CD4-positive, alpha-beta T cell treated with Interleukin-4 for 4 hours (primary cell): ENCODE results near the gene COL6A3.

Experiments
- DNase-seq: peaks from one replicate; pipeline ENCODE4 v3.0.0-alpha.2; 2020

COL6A3 gene

GRCh38 chr2:237343993-237344392 is 70.0 kb downstream of the COL6A3 start:
- DNase-seq: no peak

- no peak for DNase-seq
Measured at GRCh38 chr2:237341872-237342271, 72.1 kb downstream of the COL6A3 start.

GRCh38 chr2:237337586-237337985 is 76.4 kb downstream of the COL6A3 start:
- DNase-seq: no peak

GRCh38 chr2:237336131-237336530 is 77.8 kb downstream of the COL6A3 start:
- DNase-seq: no peak

DNA sequence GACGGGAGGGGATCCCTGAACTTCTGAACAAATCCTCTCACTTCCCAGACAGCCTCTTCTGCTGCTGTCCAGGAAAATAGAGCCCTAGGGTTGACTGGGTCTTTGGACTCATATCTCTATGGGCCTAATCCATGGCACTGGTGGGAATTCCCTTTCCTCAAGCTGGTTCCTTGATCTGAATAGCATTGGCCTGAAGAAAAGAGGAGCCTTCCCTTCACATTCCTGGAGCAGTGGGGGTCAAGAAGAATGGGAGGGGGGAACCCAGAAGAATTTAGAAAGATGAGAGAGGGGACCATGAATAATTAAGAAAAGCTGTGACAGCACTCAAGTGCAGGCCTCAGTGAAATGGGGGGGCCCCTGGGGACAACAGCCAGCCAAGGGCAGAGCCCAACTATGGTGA is 80.2 kb downstream of the COL6A3 start:
- DNase-seq: no peak

DNA sequence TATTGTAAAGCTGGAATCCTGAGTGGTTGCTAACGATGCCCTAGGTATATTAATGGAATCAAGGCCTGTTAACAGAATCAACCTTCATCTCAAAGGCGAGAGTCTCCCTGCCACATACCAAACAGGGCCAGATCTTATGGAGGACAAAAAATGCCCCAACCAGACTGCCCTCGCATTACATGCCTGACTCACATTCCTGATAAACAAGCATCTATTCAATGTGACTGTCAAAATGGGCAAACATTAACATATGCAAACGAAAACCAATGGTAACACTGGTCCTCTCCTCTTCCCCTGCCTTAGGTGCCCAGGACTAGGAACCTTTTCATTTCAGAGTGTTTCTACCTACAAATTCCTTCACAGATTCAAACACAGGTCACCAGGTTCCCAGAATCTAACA is 83.4 kb downstream of the COL6A3 start:
- DNase-seq: no peak

- DNase-seq: no peak
Measured at GRCh38 chr2:237327175-237327950, 86.6 kb downstream of the COL6A3 start.

DNA sequence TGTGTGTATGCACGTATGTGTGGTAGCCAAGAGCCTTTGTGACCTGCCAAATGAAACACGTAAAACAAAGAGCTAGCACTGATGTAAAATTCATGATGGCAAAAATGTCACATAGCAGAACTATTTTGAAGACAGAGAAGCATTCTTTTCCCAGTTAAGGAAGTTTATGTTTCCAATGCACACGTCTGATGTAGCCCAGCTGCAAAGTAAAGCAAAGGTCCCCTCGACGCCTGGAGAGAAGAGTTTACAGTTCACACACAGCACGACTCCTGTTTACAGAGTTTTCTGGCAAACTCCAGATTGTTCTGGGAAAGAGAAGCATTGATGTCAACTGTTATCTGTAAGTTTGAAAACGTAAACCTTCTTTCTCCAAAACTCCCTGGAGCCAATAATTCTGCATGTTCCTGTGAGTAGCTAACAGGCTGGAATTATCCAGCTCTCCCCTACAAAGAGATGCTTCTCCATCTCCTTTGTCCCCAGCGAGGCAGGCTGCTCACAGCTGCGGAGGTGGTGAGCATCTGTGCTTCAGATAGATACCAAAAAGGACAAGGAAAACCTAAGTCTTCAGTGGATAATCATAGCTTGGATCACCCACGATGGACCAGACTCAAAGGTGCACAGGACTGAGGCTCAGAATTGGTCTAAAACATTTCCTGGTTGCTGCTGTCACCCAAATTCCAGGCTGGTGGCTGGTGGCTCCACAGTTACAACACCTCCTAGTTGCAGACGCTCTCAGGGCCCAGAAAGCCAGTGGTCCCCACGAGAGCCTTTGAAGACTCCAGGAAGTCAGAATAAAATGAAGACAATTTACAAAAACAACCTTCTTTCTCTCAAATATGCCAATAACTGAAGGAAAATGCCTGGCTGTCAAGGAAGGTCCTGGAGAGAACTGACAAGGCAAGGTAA is 87.4 kb downstream of the COL6A3 start:
- no peak for DNase-seq

GRCh38 chr2:237324837-237325236 is 89.1 kb downstream of the COL6A3 start:
- no peak for DNase-seq

- DNase-seq: no peak
Measured at GRCh38 chr2:237324405-237324831, 89.5 kb downstream of the COL6A3 start.

GRCh38 chr2:237323656-237324055 is 90.3 kb downstream of the COL6A3 start:
- no peak for DNase-seq

- no peak for DNase-seq
Measured at GRCh38 chr2:237322564-237322963, 91.4 kb downstream of the COL6A3 start.

- no peak for DNase-seq
Measured at GRCh38 chr2:237321746-237322145, 92.2 kb downstream of the COL6A3 start.

DNA sequence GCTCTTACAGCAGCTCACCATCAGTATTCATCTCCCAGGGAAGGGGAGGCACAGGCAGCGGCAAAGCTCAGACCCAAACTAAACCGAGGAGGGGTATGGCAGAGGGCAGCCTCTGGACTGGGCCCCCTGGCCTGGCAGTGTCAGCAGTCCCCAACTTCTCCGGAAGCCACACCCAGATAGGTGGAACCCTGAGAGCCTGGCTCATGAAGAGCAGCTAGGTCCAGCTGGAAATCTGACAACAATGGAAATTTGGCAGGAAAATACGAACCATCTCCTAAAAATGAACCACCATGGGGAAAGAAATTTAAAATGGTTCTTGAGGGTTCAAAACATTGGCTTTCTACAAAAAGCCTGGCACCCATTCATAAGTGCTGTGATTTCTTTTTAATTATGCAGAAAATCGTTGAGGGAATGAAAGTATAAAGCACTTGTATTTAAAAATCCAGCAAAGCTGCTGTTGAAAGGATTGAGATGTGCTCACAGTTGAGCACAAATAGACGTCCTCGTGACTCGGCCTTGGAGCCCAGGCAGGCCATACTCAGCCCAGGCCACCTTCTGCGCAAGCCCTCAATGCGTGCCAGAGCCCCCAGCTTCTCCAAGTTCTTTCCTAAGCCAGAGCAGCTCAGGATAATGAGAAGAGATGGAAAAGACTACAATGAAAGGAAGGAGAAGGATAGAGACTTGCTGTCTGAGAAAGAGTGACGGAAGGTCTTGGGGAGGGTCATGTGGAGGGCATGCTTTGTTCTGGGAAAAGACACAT is 93.0 kb downstream of the COL6A3 start:
- DNase-seq: no peak

- no peak for DNase-seq
Measured at GRCh38 chr2:237319887-237320286, 94.1 kb downstream of the COL6A3 start.

- DNase-seq: no peak
Measured at GRCh38 chr2:237319086-237319820, 94.7 kb downstream of the COL6A3 start.

DNA sequence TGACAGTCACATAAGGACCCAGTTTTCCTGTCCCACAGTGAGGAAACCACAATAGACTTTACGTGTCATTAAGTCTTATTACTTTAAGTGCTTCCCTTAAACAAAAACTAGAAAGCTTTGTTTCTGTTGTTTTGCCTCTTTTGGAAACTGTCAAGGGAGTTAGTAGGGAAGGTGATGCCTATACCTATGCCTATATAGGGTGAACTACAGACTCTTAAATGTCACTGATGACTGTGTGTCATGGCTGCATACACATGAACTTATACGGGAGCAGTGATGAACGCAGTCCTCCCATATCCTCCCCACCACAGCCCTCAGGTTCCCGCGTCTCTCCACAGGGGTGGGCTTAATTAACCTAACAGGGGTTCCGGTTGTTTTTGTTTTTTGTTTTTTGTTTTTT is 97.6 kb downstream of the COL6A3 start:
- DNase-seq: no peak

- DNase-seq: no peak
Measured at GRCh38 chr2:237315829-237316225, 98.1 kb downstream of the COL6A3 start.

DNA sequence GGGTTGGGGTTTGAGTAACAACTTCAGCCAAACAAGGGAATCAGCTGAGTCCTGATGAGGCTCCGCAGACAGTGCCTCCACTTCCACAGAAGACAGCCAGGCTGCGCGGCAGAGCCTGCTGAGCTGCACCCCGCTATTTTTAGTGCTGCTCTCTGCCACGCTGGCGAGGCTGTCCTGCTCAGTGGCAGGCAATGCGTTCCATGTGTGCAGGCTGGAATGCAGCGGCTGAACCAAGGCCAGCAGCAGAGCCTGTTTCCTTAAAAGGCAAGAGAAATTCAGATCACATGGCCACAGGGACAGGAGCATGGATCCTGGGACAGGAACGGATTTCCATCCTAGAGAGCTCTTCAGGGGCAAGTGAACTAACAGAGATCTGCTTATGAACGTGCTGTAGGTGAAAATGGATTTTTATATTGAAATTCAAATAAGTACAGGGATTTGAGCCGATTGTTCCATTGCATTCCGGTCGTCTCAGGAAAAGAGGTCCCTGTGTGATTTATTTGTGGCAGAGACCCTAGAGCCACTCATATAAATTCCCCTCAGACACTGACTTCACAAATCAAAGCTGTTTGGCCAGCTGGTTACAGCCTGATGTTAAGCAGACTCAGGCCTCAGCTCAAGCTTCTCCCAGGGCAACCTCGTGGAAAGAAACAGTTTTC is 98.7 kb downstream of the COL6A3 start:
- DNase-seq: no peak

GRCh38 chr2:237314681-237315080 is 99.3 kb downstream of the COL6A3 start:
- DNase-seq: no peak

DNA sequence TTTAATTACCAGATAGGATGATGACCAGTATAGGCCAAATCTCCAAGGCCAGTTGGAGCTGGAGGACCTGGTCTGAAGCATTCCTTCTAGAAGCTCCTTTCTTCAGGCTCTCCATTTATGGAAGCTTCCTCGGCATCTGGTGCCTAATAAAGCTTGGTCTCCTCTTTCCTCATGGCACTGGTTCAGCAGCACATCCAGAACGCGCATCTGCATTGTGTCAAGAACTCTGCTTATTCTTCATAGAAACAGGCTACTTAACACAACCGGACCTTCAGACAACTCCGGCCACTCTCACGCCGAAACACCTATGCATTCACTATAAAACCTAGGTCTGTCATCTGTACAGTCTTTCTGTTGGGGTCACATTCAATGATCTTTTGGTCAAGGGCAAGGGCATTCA is 99.8 kb downstream of the COL6A3 start:
- no peak for DNase-seq
